Pancreas (tissue), 10 donors: ENCODE results near the gene CYP1B1. TPM values are rescaled to one million over a fixed set of nuclear protein-coding genes. Genes with fewer than 3 reads are reported as not detected.
"Not testable (repeated sequence)": the region's sequence is repeated elsewhere in the genome, so short reads cannot be mapped to it uniquely, and the experiment has no call there.

ENCODE experiments used
- ATAC-seq, 4 donors: fragments of 200-7000 bp; cut with Tn5 transposase; one replicate each; pipeline versions ENCODE4 v1.8.0 to v1.9.1; 2020; ENCODE audit warnings: mild to moderate bottlenecking in 4 of 4, moderate library complexity in 4 of 4
- DNase-seq, 6 donors: peaks; one replicate each; pipeline ENCODE4 v3.0.0-alpha.2; 2020
- FAIRE-seq: peaks from 2 replicates; lab custom pipeline; 2012; peaks lifted over from hg19 to GRCh38; lab: Jason Lieb, UNC
- H3K27ac ChIP-seq, 4 donors: fragments of 200-600 bp; sonication (generic); 1 replicate in 3 of 4; 2 replicates in 1 of 4; pipeline versions ENCODE4 v1.5.0 to v1.8.0; 2020
- H3K27me3 ChIP-seq, 4 donors: fragments of 200-600 bp; one replicate each; pipeline ENCODE4 v1.8.0; 2021
- H3K36me3 ChIP-seq, 3 donors: fragments of 200-600 bp; sonication (generic) in 1 of 3; one replicate each; pipeline versions ENCODE4 v1.5.0 to v1.8.0; 2020 to 2021
- H3K4me1 ChIP-seq, 3 donors: fragments of 200-600 bp; one replicate each; pipeline ENCODE4 v1.8.0; 2021
- H3K4me3 ChIP-seq, 4 donors: fragments of 200-600 bp; sonication (generic) in 2 of 4; one replicate each; pipeline versions ENCODE4 v1.5.0 to v1.8.0; 2020 to 2021
- H3K9me3 ChIP-seq, 4 donors: fragments of 200-600 bp; one replicate each; pipeline ENCODE4 v1.8.0; 2021
- CTCF ChIP-seq, 4 donors: fragments of 200-600 bp; sonication (generic) in 3 of 4; IDR thresholded peaks; one replicate each; pipeline versions ENCODE4 v1.5.0 to v1.8.0; 2021; ENCODE audit warnings: antibody characterized with exemption in 4 of 4
- WGBS, 2 donors: extraction: QIAGEN DNeasy Blood & Tissue Kit; methylation state at CpG; one replicate each; pipeline ENCODE4 v1.1.7; 2013; 5-methylcytosine and 5-hydroxymethylcytosine counted together
- intact Hi-C, 3 donors: fragments of 100-400 bp; cut with DNase I; formaldehyde crosslinking; loops; one replicate each; pipeline versions ENCODE4 v1.11.1 to v1.14.2; 2022
- polyA plus RNA-seq, 2 donors: library from polyadenylated mRNA; stranded (reverse); fragments of 200-250 nt; gene quantifications; one replicate each; pipeline ENCODE4 v1.2.3, GENCODE V29; 2013
- total RNA-seq, 6 donors: library from RNA; stranded (reverse); fragmentation: NEBNext Ultra II Directional in 4 of 6; extraction: Animal tissue kit (Norgen Biotek cat#: 25700) in 4 of 6; gene quantifications; one replicate each; pipeline versions ENCODE4 v1.2.1 to v1.2.4, GENCODE V29; 2021 to 2023
- donor health status: healthy with polysubstance abuse.
- donor health status: DM: no; HTN: no; CAD: no; lungs with moderate emphysema.
- donor health status: DM: no; HTN: no; CAD: no.
- donor health status: control.
- donor health status: control.
- donor health status: Bipolar disorder and iron deficiency.
- donor health status: DM: yes; HTN: yes; CAD: no.
- donor health status: DM: no; HTN: no; CAD: no.
- donor health status: DM: no; HTN: no; CAD: no.
- donor health status: DM: yes; HTN: yes; CAD: no.

Gene CYP1B1
- total and polyA plus RNA-seq, 8 donors: 0.93 to 36.3 (median 3.3) TPM

- intact Hi-C loops: loop anchor here in 2 of 3 donors (10.0 kb wide), 1 partner anchor 129 kb away; no protein-coding TSS in a partner anchor
- Histone ChIP-seq H3K36me3 (no peaks in the 10 kb centered on the region), H3K27me3 (no peaks in the 10 kb centered on the region), H3K27ac (peak overlapping the region in 3 of 4 donors; percentile 16 to 47 (median 27)), H3K4me3 (no peak overlapping the region), H3K9me3 (no peaks in the 10 kb centered on the region), H3K4me1 (peaks cover 3 to 28% (median 27%) of the 10 kb centered on the region in 3 donors)
- no peak for TF ChIP-seq CTCF (IDR thresholded peaks at IDR 0.05)
- DNase-seq (no peak), ATAC-seq (peak; percentile 21 to 50 (median 24)), FAIRE-seq (no peak)
- 49 to 52% methylated on average over 4 of the region's 4 CpGs for WGBS, 2 donors
Measured at GRCh38 chr2:38113981-38114708, 38.2 kb upstream of the CYP1B1 start.

- 59 to 60% methylated on average over 3 of the region's 3 CpGs for WGBS, 2 donors
- peaks cover 3 to 35% (median 30%) of the 10 kb centered on the region in 3 donors for H3K4me1 ChIP-seq
- no peak for FAIRE-seq
- H3K9me3 ChIP-seq: no peaks in the 10 kb centered on the region
- no peak for DNase-seq
- H3K36me3 ChIP-seq: no peaks in the 10 kb centered on the region
- TF ChIP-seq CTCF (IDR thresholded peaks at IDR 0.05): no peak
- no peaks in the 10 kb centered on the region for H3K27me3 ChIP-seq
- ATAC-seq: no peak
- intact Hi-C loops: loop anchor here in 2 of 3 donors (10.0 kb wide), 1 partner anchor 128 kb away; no protein-coding TSS in a partner anchor
- H3K4me3 ChIP-seq: no peak overlapping the region
- H3K27ac ChIP-seq: peak overlapping the region in 1 of 4 donors; percentile 47
Measured at GRCh38 chr2:38113051-38113450, 37.1 kb upstream of the CYP1B1 start.

- not testable (repeated sequence) for ATAC-seq, H3K27me3 ChIP-seq, H3K9me3 ChIP-seq, H3K36me3 ChIP-seq, DNase-seq, H3K27ac ChIP-seq, FAIRE-seq, H3K4me3 ChIP-seq
- peaks cover 3 to 36% (median 31%) of the 10 kb centered on the region in 3 donors for H3K4me1 ChIP-seq
- intact Hi-C loops: loop anchor here in 2 of 3 donors (10.0 kb wide), 1 partner anchor 127 kb away; no protein-coding TSS in a partner anchor
- 74 to 76% methylated on average over 4 of the region's 4 CpGs for WGBS, 2 donors
Measured at GRCh38 chr2:38111350-38111749, 35.4 kb upstream of the CYP1B1 start.

- Histone ChIP-seq H3K4me3 (peak overlapping the region in 2 of 4 donors; percentile 13 to 15), H3K4me1 (peaks cover 3 to 39% (median 30%) of the 10 kb centered on the region in 3 donors), H3K27me3 (no peaks in the 10 kb centered on the region), H3K9me3 (no peaks in the 10 kb centered on the region), H3K36me3 (no peaks in the 10 kb centered on the region), H3K27ac (peak overlapping the region; percentile 12 to 75 (median 70))
- WGBS, 2 donors: 8 to 10% methylated on average over 4 of the region's 4 CpGs
- ATAC-seq: peak; percentile 83 to 93 (median 86)
- FAIRE-seq: no peak
- intact Hi-C loops: loop anchor here in 2 of 3 donors (10.0 kb wide), 1 partner anchor 125 kb away; no protein-coding TSS in a partner anchor
- no peak for DNase-seq
- TF ChIP-seq CTCF (IDR thresholded peaks at IDR 0.05): no peak
Measured at GRCh38 chr2:38109732-38110181, 33.8 kb upstream of the CYP1B1 start.

- FAIRE-seq (no peak), ATAC-seq (peak; percentile 41 to 60 (median 50))
- 56 to 59% methylated on average over 11 of the region's 11 CpGs for WGBS, 2 donors
Measured at GRCh38 chr2:38108907-38109731, 33.2 kb upstream of the CYP1B1 start.

More at GRCh38 chr2:38108907-38109731, 33.2 kb upstream of the CYP1B1 start:
- Histone ChIP-seq H3K27me3 (no peaks in the 10 kb centered on the region), H3K27ac (peak overlapping the region; percentile 12 to 75 (median 70)), H3K9me3 (no peaks in the 10 kb centered on the region), H3K4me3 (peak overlapping the region in 2 of 4 donors; percentile 13 to 15), H3K36me3 (no peaks in the 10 kb centered on the region), H3K4me1 (peaks cover 3 to 35% (median 25%) of the 10 kb centered on the region in 3 donors)
- DNase-seq: no peak
- TF ChIP-seq CTCF (IDR thresholded peaks at IDR 0.05): no peak
- intact Hi-C loops: no loop called here
